DMS153 treated with DMSO at 0.1 percent for 48 hours (cell line): ENCODE data around the gene LAX1.
"Not testable (repeated sequence)": the region's sequence is repeated elsewhere in the genome, so short reads cannot be mapped to it uniquely, and the experiment has no call there.

Source experiments
- DNase-seq: peaks from one replicate; lab custom pipeline; 2025; ENCODE audit not compliant: unreplicated experiment; lab: John Stamatoyannopoulos, UW

Gene LAX1, protein sequence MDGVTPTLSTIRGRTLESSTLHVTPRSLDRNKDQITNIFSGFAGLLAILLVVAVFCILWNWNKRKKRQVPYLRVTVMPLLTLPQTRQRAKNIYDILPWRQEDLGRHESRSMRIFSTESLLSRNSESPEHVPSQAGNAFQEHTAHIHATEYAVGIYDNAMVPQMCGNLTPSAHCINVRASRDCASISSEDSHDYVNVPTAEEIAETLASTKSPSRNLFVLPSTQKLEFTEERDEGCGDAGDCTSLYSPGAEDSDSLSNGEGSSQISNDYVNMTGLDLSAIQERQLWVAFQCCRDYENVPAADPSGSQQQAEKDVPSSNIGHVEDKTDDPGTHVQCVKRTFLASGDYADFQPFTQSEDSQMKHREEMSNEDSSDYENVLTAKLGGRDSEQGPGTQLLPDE

DNA sequence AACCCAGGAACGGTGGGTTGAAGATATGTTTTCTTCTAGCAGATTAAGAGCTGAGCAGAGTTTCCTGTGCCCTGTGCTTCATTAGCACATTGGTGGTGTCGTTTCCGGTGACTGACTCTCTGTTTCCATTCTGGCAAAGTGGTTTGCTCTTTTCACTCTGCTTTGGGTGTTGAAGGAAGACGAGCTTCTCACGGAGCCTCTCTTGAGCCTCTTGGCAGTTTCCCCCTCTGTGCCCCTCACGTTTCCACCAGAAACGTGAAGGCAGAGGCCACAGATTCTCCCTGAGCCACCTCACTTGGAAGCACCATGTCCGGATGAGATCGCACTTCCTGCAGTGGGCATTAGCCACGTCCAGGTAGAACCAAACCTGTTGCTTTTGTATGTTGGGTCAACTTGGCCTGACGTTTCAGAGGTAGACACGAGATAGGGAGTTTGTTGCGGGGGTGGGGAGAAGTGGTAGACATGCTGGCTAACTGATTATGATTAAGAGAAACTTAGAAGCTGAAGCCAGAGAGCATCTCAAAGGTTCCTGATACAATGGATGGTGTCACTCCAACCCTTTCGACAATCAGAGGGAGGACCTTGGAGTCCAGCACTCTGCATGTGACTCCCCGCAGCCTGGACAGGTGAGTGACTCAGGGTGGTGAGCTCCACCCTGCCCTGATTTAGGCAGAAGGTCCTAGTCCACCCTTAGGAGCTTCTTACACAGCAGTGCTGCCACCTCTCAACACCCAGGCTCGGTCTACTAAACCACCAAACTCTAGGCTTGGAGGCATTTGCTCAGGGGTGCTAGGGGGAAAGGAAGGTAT lies at the start of gene LAX1:
Gene LAX1, plus strand, starts transcription at position 155 of the 809 bp plus-strand sequence. Its CDS starts 383 bp downstream, at position 538.
- no peak for DNase-seq

- no peak for DNase-seq
Observed at GRCh38 chr1:203717120-203717519, 47.9 kb upstream of the LAX1 start.

DNA sequence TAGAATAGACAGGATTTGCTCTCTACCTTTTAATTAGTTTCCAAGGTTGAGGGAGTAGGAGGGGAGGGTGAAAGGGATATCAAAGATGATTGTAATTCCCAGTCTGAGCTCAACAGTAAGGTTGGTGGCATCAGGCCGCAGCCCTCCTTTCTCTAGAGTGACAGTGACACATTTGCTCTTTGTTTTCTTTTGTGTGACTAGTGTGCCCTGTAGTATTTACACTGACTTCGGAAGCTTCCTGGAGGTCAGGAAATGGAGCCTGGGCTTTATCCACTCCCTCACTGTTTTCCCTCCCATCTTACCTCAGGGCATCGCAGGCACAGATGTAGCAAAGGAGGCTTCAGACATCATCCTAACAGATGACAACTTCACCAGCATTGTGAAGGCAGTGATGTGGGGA lies 44.7 kb upstream of the LAX1 start:
- no peak for DNase-seq

DNA sequence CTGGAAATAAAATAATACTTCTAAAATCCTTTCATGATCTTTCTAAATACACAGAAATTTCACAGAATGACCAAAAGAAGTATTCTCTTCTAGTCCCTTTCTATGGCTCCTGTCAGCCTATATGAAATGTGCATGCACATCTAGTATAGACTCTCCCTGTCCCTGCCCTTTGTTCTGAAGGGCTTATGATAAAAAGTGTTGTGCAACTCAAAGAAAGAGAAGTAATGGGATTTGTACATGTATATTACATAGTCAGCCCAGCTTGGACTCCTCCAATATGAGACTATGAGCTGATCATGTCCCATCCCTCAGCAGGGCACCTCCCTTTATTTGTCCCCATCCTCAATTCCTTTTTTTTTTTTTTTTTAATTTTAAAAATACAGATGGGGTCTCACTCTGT lies 42.1 kb upstream of the LAX1 start:
- DNase-seq: no peak

DNA sequence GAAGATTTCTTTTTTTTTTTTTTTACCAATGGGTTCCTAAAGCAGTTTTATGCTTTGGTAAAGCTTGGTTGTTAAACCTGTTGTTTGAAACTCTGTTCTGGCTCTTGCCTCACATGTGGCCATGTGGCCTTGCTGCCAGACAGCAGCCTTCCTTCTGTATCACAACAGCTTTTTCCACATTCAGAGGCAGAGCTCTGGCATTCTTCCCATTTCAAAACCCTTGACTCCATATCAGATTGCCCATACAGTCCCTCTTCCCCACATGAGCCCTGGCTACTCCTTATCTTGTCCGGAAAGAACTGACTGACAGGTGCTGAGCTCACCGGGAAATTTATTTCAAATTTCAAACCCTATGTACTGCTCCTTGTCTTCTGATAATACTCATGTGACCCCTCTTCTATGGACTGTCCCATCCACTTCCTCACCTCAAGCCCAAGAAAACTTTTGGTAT lies 38.5 kb upstream of the LAX1 start:
- DNase-seq: no peak

- no peak for DNase-seq
Observed at GRCh38 chr1:203733009-203733863, 31.7 kb upstream of the LAX1 start.

DNA sequence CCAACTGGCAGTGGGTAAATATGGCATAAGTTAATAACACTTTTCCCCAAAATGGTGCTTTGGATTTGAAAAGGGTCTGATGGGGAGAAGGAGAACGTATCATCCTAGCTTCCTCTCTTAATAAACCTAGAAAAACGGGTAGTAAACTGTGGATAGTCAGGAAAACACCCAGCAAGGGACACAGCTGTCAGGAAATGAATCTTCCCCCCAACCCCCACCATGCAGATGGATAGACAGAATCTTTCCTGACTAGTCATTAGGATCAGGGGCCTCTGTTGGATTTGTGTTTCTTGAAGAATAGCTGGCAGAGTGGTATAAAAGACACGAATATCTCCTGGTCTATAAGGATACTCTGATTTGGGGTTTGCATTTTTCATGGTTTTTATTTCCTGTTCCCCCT lies 22.5 kb upstream of the LAX1 start:
- no peak for DNase-seq

GRCh38 chr1:203743091-203743571 lies 21.9 kb upstream of the LAX1 start:
- no peak for DNase-seq

- no peak for DNase-seq
Observed at GRCh38 chr1:203744075-203744972, 20.7 kb upstream of the LAX1 start.

- DNase-seq: no peak
Observed at GRCh38 chr1:203746281-203746680, 18.7 kb upstream of the LAX1 start.

DNA sequence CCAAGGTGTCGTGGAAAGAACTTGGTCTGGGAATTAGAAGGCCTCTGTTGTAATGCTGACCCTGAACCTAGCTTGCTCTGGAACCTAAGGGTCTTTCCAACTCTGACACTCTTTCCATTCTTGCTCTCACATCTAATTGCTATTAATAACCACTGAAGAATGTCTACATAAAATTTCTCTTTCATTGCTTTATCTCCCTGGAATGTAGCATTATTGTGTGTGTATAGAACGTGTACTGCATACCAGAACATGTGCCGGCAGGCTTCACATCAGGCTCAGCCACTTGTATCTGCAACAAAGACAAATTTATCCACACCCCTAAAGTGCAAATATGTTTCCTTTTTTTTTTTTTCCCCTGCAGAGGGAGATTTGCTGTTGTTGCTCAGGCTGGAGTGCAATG lies 13.9 kb upstream of the LAX1 start:
- no peak for DNase-seq

DNA sequence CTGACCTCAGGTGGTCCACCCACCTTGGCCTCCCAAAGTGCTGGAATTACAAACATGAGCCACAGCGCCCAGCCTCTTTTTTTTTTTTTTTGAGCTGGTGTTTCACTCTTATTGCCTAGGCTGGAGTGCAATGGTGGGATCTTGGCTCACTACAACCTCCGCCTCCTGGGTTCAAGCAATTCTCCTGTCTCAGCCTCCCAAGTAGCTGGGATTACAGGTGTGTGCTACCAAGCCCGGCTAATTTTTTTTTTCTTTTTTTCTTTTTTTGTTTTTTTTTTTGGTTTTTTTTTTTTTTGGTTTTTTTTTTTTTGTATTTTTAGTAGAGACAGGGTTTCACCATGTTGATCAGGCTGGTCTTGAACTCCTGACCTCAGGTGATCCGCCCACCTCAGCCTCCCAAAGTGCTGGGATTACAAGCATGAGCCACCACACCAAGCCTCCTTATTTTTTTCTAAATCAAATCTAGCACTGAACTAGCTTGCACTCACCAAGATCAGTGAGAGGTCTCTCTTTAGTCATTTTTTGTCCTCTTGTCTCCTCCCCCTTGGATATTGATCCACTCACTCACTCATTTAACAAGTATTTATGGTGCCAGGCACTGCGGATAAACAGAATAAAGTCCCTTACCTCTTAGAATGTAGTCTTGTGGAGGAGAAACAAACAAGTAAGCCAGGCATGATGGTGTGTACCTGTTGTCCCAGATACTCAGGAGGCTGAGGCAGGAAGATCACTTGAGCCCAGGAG lies 13.2 kb upstream of the LAX1 start:
- not testable (repeated sequence) for DNase-seq

- DNase-seq: no peak
Observed at GRCh38 chr1:203754455-203754864, 10.5 kb upstream of the LAX1 start.

DNA sequence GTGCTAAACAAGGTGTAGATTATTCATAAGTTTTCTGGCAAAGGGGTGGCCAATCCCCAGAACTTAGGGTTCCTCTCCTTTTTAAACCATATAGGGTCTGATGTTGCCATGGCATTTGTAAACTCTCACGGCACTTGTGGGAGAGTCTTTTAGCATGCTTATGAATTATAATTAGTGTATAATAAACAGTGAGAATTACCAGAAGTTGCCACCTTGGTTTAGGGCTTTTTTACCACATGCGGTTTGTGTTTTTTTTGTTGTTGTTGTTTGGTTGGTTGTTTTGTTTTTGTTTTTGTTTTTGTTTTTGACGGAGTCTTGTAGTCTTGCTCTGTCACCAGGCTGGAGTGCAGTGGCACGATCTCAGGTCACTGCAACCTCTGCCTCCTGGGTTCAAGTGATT lies 8.9 kb upstream of the LAX1 start:
- DNase-seq: no peak

DNA sequence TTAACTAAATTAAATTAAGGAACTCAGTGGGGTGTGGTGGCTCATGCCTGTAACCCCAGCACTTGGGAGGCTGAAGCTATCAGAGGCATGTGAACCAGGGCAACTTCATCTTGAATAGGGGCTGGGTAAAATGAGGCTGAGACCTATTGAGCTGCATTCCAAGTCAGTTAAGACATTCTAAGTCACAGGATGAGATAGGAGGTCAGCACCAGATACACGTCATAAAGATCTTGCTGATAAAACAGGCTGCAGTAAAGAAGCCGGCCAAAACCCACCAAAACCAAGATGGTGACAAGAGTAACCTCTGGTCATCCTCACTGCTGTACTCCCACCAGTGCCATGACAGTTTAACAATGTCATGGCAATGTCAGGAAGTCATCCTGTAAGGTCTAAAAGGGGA lies 6.2 kb upstream of the LAX1 start:
- not testable (repeated sequence) for DNase-seq

GRCh38 chr1:203760506-203760905 lies 4.5 kb upstream of the LAX1 start:
- no peak for DNase-seq

DNA sequence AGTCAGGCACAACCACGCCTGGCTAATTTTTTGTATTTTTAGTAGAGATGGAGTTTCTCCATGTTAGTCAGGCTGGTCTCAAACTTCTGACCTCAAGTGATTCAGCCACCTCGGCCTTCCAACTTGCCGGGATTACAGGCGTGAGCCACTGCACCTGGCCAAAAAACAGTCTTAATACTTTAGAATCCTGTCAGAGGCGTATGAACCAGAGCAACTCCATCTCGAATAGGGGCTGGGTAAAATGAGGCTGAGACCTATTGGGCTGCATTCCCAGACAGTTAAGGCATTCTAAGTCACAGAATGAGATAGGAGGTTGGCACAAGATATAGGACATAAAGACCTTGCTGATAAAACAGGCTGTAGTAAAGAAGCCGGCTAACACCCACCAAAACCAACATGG lies 3.0 kb upstream of the LAX1 start:
- not testable (repeated sequence) for DNase-seq

- DNase-seq: no peak
Observed at GRCh38 chr1:203763505-203763904, 1.5 kb upstream of the LAX1 start.
